ENCODE measurements around the gene RBM39. TPM values are rescaled to one million over a fixed set of nuclear protein-coding genes. Genes with fewer than 3 reads are reported as not detected.
A peak's percentile ranks its signal among the peaks of the same experiment; 100 is the strongest.
"Not testable (repeated sequence)": the region's sequence is repeated elsewhere in the genome, so short reads cannot be mapped to it uniquely, and the experiment has no call there.

Gene RBM39
- total RNA-seq, 1 experiment from 2014 or later: 341 TPM

GRCh38 chr20:35762461-35762860, 20.4 kb upstream of the RBM39 start:
- Histone ChIP-seq H3K27me3 (ENCODE audit: low read length) (no peaks in the 10 kb centered on the region), H3K9ac (ENCODE audit: low read length) (no peak overlapping the region), H3K9me3 (ENCODE audit: low read length) (no peaks in the 10 kb centered on the region), H3K79me2 (ENCODE audit: low read length) (no peaks in the 10 kb centered on the region), H3K9me2 (replicated peaks; ENCODE audit: low read length) (no peaks in the 10 kb centered on the region), H3K27ac (ENCODE audit: low read length) (no peak overlapping the region), H3F3A (ENCODE audit: low read length, unreplicated experiment) (no peaks in the 10 kb centered on the region), H3K36me3 (ENCODE audit: low read depth, low read length) (no peaks in the 10 kb centered on the region), H4K20me1 (ENCODE audit: low read length) (no peaks in the 10 kb centered on the region), H3K4me2 (ENCODE audit: low read length) (no peak overlapping the region), H2AFZ (ENCODE audit: low read length) (no peak overlapping the region), H3K4me3 (ENCODE audit: low read length) (no peak overlapping the region), H3K4me1 (ENCODE audit: insufficient read depth, low read length) (no peaks in the 10 kb centered on the region)
- TF ChIP-seq CTCF (conservative IDR thresholded peaks at IDR 0.05; ENCODE audit: low read depth, low read length) (no peak), EZH2 (IDR thresholded peaks at IDR 0.05; ENCODE audit: low read length, unreplicated experiment) (no peak), EZH2phosphoT487 (IDR thresholded peaks at IDR 0.05; ENCODE audit: borderline replicate concordance, low read length) (no peak)
- DNase-seq (no peak), ATAC-seq (no peak)
- ChIA-PET CTCF (no interaction called here), POLR2A (ENCODE audit: unreplicated experiment) (no interaction called here)
- intact Hi-C loops (cut with micrococcal nuclease): no loop called here
- BruUV-seq (replicated peaks): no TSS peak

- H3K9me2 ChIP-seq (replicated peaks; ENCODE audit: low read length); POLR2A ChIA-PET (ENCODE audit: unreplicated experiment); intact Hi-C loops (cut with micrococcal nuclease); H4K20me1 ChIP-seq (ENCODE audit: low read length); ATAC-seq; H3F3A ChIP-seq (ENCODE audit: low read length, unreplicated experiment); H3K27me3 ChIP-seq (ENCODE audit: low read length); H3K9ac ChIP-seq (ENCODE audit: low read length); H3K79me2 ChIP-seq (ENCODE audit: low read length); H3K27ac ChIP-seq (ENCODE audit: low read length); CTCF ChIA-PET; BruUV-seq (replicated peaks); H2AFZ ChIP-seq (ENCODE audit: low read length); H3K4me1 ChIP-seq (ENCODE audit: insufficient read depth, low read length); H3K4me3 ChIP-seq (ENCODE audit: low read length); DNase-seq; H3K36me3 ChIP-seq (ENCODE audit: low read depth, low read length); H3K9me3 ChIP-seq (ENCODE audit: low read length); H3K4me2 ChIP-seq (ENCODE audit: low read length): not testable (repeated sequence)
Measured at GRCh38 chr20:35761548-35761947, 19.5 kb upstream of the RBM39 start.

- intact Hi-C loops (cut with micrococcal nuclease): no loop called here
- Histone ChIP-seq H3K9me3 (ENCODE audit: low read length) (no peaks in the 10 kb centered on the region), H3K4me2 (ENCODE audit: low read length) (no peak overlapping the region), H3F3A (ENCODE audit: low read length, unreplicated experiment) (no peaks in the 10 kb centered on the region), H3K27me3 (ENCODE audit: low read length) (no peaks in the 10 kb centered on the region), H3K79me2 (ENCODE audit: low read length) (no peaks in the 10 kb centered on the region), H3K4me3 (ENCODE audit: low read length) (no peak overlapping the region), H3K4me1 (ENCODE audit: insufficient read depth, low read length) (no peaks in the 10 kb centered on the region), H3K36me3 (ENCODE audit: low read depth, low read length) (no peaks in the 10 kb centered on the region), H2AFZ (ENCODE audit: low read length) (no peak overlapping the region), H3K27ac (ENCODE audit: low read length) (no peak overlapping the region), H4K20me1 (ENCODE audit: low read length) (no peaks in the 10 kb centered on the region), H3K9ac (ENCODE audit: low read length) (no peak overlapping the region), H3K9me2 (replicated peaks; ENCODE audit: low read length) (no peaks in the 10 kb centered on the region)
- POLR2A ChIA-PET (ENCODE audit: unreplicated experiment): no interaction called here
- CTCF ChIA-PET: interaction anchor here (0.6 kb wide), 1 partner anchor 126 kb away, joined by 3 read pairs; no protein-coding TSS in a partner anchor
- BruUV-seq (replicated peaks): no TSS peak
- no peak for TF ChIP-seq EZH2 (IDR thresholded peaks at IDR 0.05; ENCODE audit: low read length, unreplicated experiment)
- no peak for TF ChIP-seq EZH2phosphoT487 (IDR thresholded peaks at IDR 0.05; ENCODE audit: borderline replicate concordance, low read length)
- TF ChIP-seq CTCF (conservative IDR thresholded peaks at IDR 0.05; ENCODE audit: low read depth, low read length): no peak
- ATAC-seq: 0 out of 2 replicates have a peak, but pooled peaks have one; percentile 24
- no peak for DNase-seq
Measured at GRCh38 chr20:35757098-35757705, 15.1 kb upstream of the RBM39 start.
